ENCODE data around the gene HARS2. TPM values are rescaled to one million over a fixed set of nuclear protein-coding genes. Genes with fewer than 3 reads are reported as not detected.

The HARS2 gene
- total RNA-seq, 1 donor from 2014 or later = 10.7 TPM

DNA sequence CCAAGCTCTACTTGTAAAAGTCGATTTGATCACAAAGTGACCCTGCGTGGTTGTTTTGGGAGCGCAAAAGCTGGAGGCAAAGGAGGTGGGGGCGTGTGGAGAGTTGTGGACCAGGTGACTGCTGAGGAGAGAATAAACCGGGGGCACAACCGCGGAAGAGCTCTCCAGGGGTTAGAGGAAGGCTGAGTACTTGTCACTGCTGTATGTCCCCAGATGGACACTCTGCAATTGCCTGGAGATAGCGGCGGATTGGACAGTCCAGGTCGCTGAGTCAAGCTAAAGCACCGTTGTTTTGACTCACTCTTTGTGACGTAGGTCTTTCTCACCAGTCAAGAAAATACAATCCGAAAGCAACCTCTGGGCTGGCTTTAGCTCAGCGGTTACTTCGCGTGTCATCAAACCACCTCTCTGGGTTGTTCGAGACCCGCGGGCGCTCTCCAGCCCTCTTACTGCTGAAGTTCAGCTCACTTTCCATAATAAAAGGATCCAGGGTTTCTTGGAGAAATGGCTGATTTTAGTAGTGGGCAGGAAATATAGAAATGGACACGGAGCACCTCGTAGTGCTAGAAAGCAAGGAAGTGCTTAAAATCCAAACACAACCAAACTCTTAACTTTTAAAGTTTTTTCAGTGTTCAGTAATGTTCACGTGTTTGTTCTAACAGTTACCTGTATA, 34.7 kb downstream of the HARS2 start:
- H3K27me3 ChIP-seq = no peaks in the 10 kb centered on the region
- TF ChIP-seq, protein P1, sequence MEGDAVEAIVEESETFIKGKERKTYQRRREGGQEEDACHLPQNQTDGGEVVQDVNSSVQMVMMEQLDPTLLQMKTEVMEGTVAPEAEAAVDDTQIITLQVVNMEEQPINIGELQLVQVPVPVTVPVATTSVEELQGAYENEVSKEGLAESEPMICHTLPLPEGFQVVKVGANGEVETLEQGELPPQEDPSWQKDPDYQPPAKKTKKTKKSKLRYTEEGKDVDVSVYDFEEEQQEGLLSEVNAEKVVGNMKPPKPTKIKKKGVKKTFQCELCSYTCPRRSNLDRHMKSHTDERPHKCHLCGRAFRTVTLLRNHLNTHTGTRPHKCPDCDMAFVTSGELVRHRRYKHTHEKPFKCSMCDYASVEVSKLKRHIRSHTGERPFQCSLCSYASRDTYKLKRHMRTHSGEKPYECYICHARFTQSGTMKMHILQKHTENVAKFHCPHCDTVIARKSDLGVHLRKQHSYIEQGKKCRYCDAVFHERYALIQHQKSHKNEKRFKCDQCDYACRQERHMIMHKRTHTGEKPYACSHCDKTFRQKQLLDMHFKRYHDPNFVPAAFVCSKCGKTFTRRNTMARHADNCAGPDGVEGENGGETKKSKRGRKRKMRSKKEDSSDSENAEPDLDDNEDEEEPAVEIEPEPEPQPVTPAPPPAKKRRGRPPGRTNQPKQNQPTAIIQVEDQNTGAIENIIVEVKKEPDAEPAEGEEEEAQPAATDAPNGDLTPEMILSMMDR (IDR thresholded peaks at IDR 0.05) = no peak
- H3K36me3 ChIP-seq = no peaks in the 10 kb centered on the region
- no peaks in the 10 kb centered on the region for H3K4me1 ChIP-seq
- no peaks in the 10 kb centered on the region for H3K9me3 ChIP-seq
- peak in 1 of 2 donors; percentile 67 for DNase-seq (ENCODE audit: low spot score in 2 of 2)
- no peak overlapping the region for H3K27ac ChIP-seq
- intact Hi-C loops (cut with DNase I) = no loop called here
- no peak overlapping the region for H3K4me3 ChIP-seq

GRCh38 chr5:140733098-140733497, 41.8 kb downstream of the HARS2 start:
- H3K36me3 ChIP-seq = no peaks in the 10 kb centered on the region
- H3K4me1 ChIP-seq = no peaks in the 10 kb centered on the region
- no peak for DNase-seq (ENCODE audit: low spot score in 2 of 2)
- intact Hi-C loops (cut with DNase I) = no loop called here
- no peaks in the 10 kb centered on the region for H3K9me3 ChIP-seq
- no peak overlapping the region for H3K4me3 ChIP-seq
- TF ChIP-seq, protein P1 (IDR thresholded peaks at IDR 0.05) = no peak
- no peaks in the 10 kb centered on the region for H3K27me3 ChIP-seq
- no peak overlapping the region for H3K27ac ChIP-seq

- no peaks in the 10 kb centered on the region for H3K4me1 ChIP-seq
- no peaks in the 10 kb centered on the region for H3K27me3 ChIP-seq
- no peak overlapping the region for H3K27ac ChIP-seq
- H3K9me3 ChIP-seq = no peaks in the 10 kb centered on the region
- H3K36me3 ChIP-seq = no peaks in the 10 kb centered on the region
- intact Hi-C loops (cut with DNase I) = no loop called here
- DNase-seq (ENCODE audit: low spot score in 2 of 2) = no peak
- TF ChIP-seq, protein P1 (IDR thresholded peaks at IDR 0.05) = peak in 2 of 3 experiments; percentile 35 to 44
- no peak overlapping the region for H3K4me3 ChIP-seq
These were observed 43.1 kb downstream of the HARS2 start for GRCh38 chr5:140734354-140734753.

- no peak overlapping the region for H3K27ac ChIP-seq
- intact Hi-C loops (cut with DNase I) = no loop called here
- no peaks in the 10 kb centered on the region for H3K27me3 ChIP-seq
- no peak overlapping the region for H3K4me3 ChIP-seq
- no peaks in the 10 kb centered on the region for H3K4me1 ChIP-seq
- H3K9me3 ChIP-seq = no peaks in the 10 kb centered on the region
- H3K36me3 ChIP-seq = no peaks in the 10 kb centered on the region
- TF ChIP-seq, protein P1 (IDR thresholded peaks at IDR 0.05) = no peak
- no peak for DNase-seq (ENCODE audit: low spot score in 2 of 2)
These were observed 46.2 kb downstream of the HARS2 start for GRCh38 chr5:140737486-140737885.

DNA sequence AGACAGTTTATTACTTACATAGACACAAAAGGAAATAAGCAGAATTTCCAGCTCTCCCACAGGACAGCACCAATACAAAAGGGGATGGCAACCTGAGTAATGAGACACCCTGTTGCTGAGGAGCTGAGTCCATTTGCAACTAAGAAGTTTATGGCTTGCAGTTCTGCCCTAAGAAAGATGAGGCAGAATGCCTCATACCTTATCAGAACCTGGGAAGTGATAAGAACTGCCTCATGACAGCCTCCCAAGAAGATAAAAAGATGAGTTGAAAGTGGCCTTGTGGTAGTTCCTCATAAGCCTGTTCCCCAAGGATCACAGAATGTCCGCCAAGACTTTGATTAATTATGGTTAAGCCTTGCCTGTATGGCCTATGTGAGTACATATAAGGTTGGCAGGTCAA, 50.7 kb downstream of the HARS2 start:
- TF ChIP-seq, protein P1 (IDR thresholded peaks at IDR 0.05) = no peak
- H3K27me3 ChIP-seq = no peaks in the 10 kb centered on the region

More for the DNA sequence above, 50.7 kb downstream of the HARS2 start:
- no peak for DNase-seq (ENCODE audit: low spot score in 2 of 2)
- Histone ChIP-seq H3K4me3 (no peak overlapping the region), H3K9me3 (peaks cover 0 to 5% of the 10 kb centered on the region in 2 donors), H3K4me1 (no peaks in the 10 kb centered on the region), H3K27ac (no peak overlapping the region), H3K36me3 (no peaks in the 10 kb centered on the region)
- intact Hi-C loops (cut with DNase I) = no loop called here

Other genes with a start within 250 kb of the HARS2 start
- gene EIF4EBP3, start 143.8 kb upstream of the HARS2 start, total RNA-seq = 4.0 TPM
- gene SRA1, start 134.0 kb upstream of the HARS2 start, total RNA-seq = 47.3 TPM
- gene APBB3, start 126.9 kb upstream of the HARS2 start, total RNA-seq = 47.3 TPM
- 46.2 TPM for gene SLC35A4, start 126.6 kb upstream of the HARS2 start, total RNA-seq
- 122 TPM for gene CD14, start 58.3 kb upstream of the HARS2 start, total RNA-seq
- gene TMCO6, start 52.0 kb upstream of the HARS2 start, total RNA-seq = 87.7 TPM
- 122 TPM for gene NDUFA2, start 43.8 kb upstream of the HARS2 start, total RNA-seq
- gene IK, start 43.6 kb upstream of the HARS2 start, total RNA-seq = 130 TPM
- 10.1 TPM for gene WDR55, start 26.6 kb upstream of the HARS2 start, total RNA-seq
- 3.5 TPM for gene DND1, start 17.9 kb upstream of the HARS2 start, total RNA-seq
- 68.6 TPM for gene HARS1, start 85 bp upstream of the HARS2 start, total RNA-seq
- gene ZMAT2, start 9.0 kb downstream of the HARS2 start, total RNA-seq = 15.5 TPM
- gene PCDHA1, start 94.7 kb downstream of the HARS2 start, total RNA-seq = not detected
- not detected for gene PCDHA2, start 103.4 kb downstream of the HARS2 start, total RNA-seq
- gene PCDHA3, start 109.6 kb downstream of the HARS2 start, total RNA-seq = not detected
- gene PCDHA4, start 115.6 kb downstream of the HARS2 start, total RNA-seq = not detected
- not detected for gene PCDHA5, start 130.2 kb downstream of the HARS2 start, total RNA-seq
- gene PCDHA6, start 136.5 kb downstream of the HARS2 start, total RNA-seq = not detected
- gene PCDHA7, start 142.8 kb downstream of the HARS2 start, total RNA-seq = not detected
- not detected for gene PCDHA8, start 149.7 kb downstream of the HARS2 start, total RNA-seq
- gene PCDHA9, start 156.9 kb downstream of the HARS2 start, total RNA-seq = not detected
- 2.0 TPM for gene PCDHA10, start 164.4 kb downstream of the HARS2 start, total RNA-seq
- gene PCDHA11, start 177.5 kb downstream of the HARS2 start, total RNA-seq = not detected
- gene PCDHA12, start 183.9 kb downstream of the HARS2 start, total RNA-seq = not detected
- gene PCDHA13, start 190.7 kb downstream of the HARS2 start, total RNA-seq = 0.21 TPM
- gene PCDHAC1, start 234.8 kb downstream of the HARS2 start, total RNA-seq = 0.32 TPM

Data from ascending aorta (tissue), 2 donors.